Caco-2 (cell line): Measurements from ENCODE around the gene CBX7. TPM values are rescaled to one million over a fixed set of nuclear protein-coding genes. Genes with fewer than 3 reads are reported as not detected.
A peak's percentile ranks its signal among the peaks of the same experiment; 100 is the strongest.

Source experiments
- BruUV-seq: library from RNA; stranded (reverse); fragments of 400-500 nt; replicated peaks from 2 replicates; lab custom pipeline; 2021; lab: Mats Ljungman, UMichigan
- CTCF ChIA-PET: fragments of 300-600 bp; sonication (Branson Sonifier 250); formaldehyde crosslinking; loops from one replicate; lab custom pipeline; 2022; ENCODE audit warnings: antibody characterized with exemption; lab: Charles Lee
- POLR2A ChIA-PET: fragments of 300-600 bp; sonication (Branson Sonifier 250); formaldehyde crosslinking; loops from one replicate; lab custom pipeline; 2022; ENCODE audit warnings: antibody characterized with exemption; lab: Charles Lee
- DNase-seq, 2 experiments: peaks; one replicate each; pipeline versions ENCODE4 v3.0.0 to v3.0.0-alpha.2; 2020 to 2022
- H3K27me3 ChIP-seq: replicated peaks from 2 replicates; pipeline ENCODE4 v1.6.0; 2011; ENCODE audit warnings: low read length; ENCODE audit not compliant: control insufficient read depth, insufficient read depth
- H3K36me3 ChIP-seq: 2 replicates; pipeline ENCODE4 v1.5.1; 2011; ENCODE audit warnings: low read length; ENCODE audit not compliant: control insufficient read depth, insufficient read depth
- H3K4me1 ChIP-seq: fragments of 250-450 bp; sonication (Bioruptor Pico); 2 replicates; pipeline ENCODE4 v1.5.1; 2020; ENCODE audit warnings: mild to moderate bottlenecking
- H3K4me3 ChIP-seq: 2 replicates; pipeline ENCODE4 v1.5.1; 2011; ENCODE audit warnings: low read depth, mild to moderate bottlenecking, control low read depth, low read length
- H3K9me3 ChIP-seq: fragments of 250-450 bp; sonication (Bioruptor Pico); 2 replicates; pipeline ENCODE4 v1.5.1; 2020; ENCODE audit warnings: mild to moderate bottlenecking, moderate library complexity
- H3K27ac Mint-ChIP-seq: one replicate; pipeline ENCODE4 v1.8.0; 2022; ENCODE audit warnings: mixed read lengths; ENCODE audit not compliant: unreplicated experiment
- H3K27me3 Mint-ChIP-seq: one replicate; pipeline ENCODE4 v1.8.0; 2022; ENCODE audit warnings: mixed read lengths; ENCODE audit not compliant: insufficient read depth, unreplicated experiment
- H3K36me3 Mint-ChIP-seq: one replicate; pipeline ENCODE4 v1.8.0; 2022; ENCODE audit warnings: mild to moderate bottlenecking, mixed read lengths; ENCODE audit not compliant: insufficient read depth, unreplicated experiment
- H3K4me1 Mint-ChIP-seq: one replicate; pipeline ENCODE4 v1.8.0; 2022; ENCODE audit warnings: low read depth, mixed read lengths; ENCODE audit not compliant: unreplicated experiment
- H3K4me3 Mint-ChIP-seq: one replicate; pipeline ENCODE4 v1.8.0; 2022; ENCODE audit warnings: mild to moderate bottlenecking, moderate library complexity, mixed read lengths; ENCODE audit not compliant: unreplicated experiment
- H3K9me3 Mint-ChIP-seq: one replicate; pipeline ENCODE4 v1.8.0; 2022; ENCODE audit warnings: mixed read lengths; ENCODE audit not compliant: unreplicated experiment
- intact Hi-C: fragments of 100-400 bp; cut with micrococcal nuclease; formaldehyde crosslinking; loops from one replicate; pipeline ENCODE4 v1.10.0; 2022; ENCODE audit not compliant: unreplicated experiment
- total RNA-seq: library from RNA; stranded (reverse); gene quantifications from 2 replicates; pipeline ENCODE4 v1.2.3, GENCODE V29; 2022
- TF ChIP-seq, protein P1 (sequence below), 2 experiments: fragments of 200-600 bp in 1 of 2; IDR thresholded peaks; 1 replicate in 1 of 2; 2 replicates in 1 of 2; pipeline versions ENCODE4 v1.5.1 to v1.8.0; 2011 to 2022; ENCODE audit warnings: antibody characterized with exemption in 1 of 2, control low read depth in 1 of 2, inconsistent platforms in 1 of 2, low read depth in 1 of 2, low read length in 1 of 2, mild to moderate bottlenecking in 1 of 2, moderate library complexity in 1 of 2; ENCODE audit not compliant: insufficient read depth in 1 of 2, severe bottlenecking in 1 of 2, unreplicated experiment in 1 of 2

CBX7 gene
- total RNA-seq, 1 experiment from 2014 or later, result 4.4 TPM

DNA sequence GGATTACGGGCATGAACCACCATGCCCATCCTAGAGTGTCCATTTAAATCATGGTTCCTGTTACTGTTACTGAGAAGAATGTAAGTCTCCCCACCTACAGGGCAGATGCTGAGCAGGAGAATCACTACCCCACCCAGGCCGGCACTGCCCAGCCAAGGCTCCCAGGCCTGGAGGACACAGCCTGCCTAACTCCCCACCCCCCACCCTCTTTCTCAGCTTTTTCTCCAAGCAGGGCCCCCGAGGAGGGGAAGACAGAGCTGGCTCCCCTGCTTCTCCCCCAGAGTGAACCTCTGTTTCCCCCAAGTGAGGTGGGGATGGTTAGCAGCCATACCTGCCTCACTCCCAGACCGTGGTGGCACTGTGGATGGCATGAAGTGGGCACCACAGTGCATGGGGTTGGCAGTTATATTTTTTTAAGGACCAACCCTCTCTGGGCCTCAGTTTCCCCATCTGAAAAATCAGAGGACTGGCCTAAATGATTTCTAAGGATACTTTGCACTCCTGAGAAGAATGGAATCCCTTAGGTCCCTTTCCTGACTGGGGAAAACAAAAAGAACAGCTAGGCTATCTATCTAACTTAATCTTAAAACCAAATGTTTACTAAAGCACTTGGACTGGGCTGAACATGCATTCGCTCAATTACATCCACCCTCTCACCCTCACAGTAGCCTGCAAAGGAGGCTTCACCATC is 5.0 kb downstream of the CBX7 start:
- intact Hi-C loops, result no loop called here
- no peak overlapping the region for H3K4me3 Mint-ChIP-seq
- Histone ChIP-seq H3K36me3 (no peaks in the 10 kb centered on the region), H3K4me3 (no peak overlapping the region), H3K4me1 (peaks cover 14% of the 10 kb centered on the region; the same call in 1 of the 2 replicates), H3K27me3 (no peaks in the 10 kb centered on the region), H3K9me3 (no peaks in the 10 kb centered on the region)
- peak in 1 of 2 experiments; percentile 13 for DNase-seq
- no peaks in the 10 kb centered on the region for H3K9me3 Mint-ChIP-seq
- TF ChIP-seq, protein P1, sequence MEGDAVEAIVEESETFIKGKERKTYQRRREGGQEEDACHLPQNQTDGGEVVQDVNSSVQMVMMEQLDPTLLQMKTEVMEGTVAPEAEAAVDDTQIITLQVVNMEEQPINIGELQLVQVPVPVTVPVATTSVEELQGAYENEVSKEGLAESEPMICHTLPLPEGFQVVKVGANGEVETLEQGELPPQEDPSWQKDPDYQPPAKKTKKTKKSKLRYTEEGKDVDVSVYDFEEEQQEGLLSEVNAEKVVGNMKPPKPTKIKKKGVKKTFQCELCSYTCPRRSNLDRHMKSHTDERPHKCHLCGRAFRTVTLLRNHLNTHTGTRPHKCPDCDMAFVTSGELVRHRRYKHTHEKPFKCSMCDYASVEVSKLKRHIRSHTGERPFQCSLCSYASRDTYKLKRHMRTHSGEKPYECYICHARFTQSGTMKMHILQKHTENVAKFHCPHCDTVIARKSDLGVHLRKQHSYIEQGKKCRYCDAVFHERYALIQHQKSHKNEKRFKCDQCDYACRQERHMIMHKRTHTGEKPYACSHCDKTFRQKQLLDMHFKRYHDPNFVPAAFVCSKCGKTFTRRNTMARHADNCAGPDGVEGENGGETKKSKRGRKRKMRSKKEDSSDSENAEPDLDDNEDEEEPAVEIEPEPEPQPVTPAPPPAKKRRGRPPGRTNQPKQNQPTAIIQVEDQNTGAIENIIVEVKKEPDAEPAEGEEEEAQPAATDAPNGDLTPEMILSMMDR (IDR thresholded peaks at IDR 0.05; ENCODE audit: insufficient read depth in 1 of 2, low read depth in 1 of 2, low read length in 1 of 2, severe bottlenecking in 1 of 2, unreplicated experiment in 1 of 2), result no peak
- no peaks in the 10 kb centered on the region for H3K27me3 Mint-ChIP-seq
- H3K27ac Mint-ChIP-seq, result no peak overlapping the region
- ChIA-PET POLR2A (interaction anchor here (0.9 kb wide), 1 partner anchor 304 kb away, joined by 3 read pairs; no protein-coding TSS in a partner anchor), CTCF (no interaction called here)
- H3K4me1 Mint-ChIP-seq, result no peaks in the 10 kb centered on the region
- H3K36me3 Mint-ChIP-seq, result no peaks in the 10 kb centered on the region
- no TSS peak for BruUV-seq

DNA sequence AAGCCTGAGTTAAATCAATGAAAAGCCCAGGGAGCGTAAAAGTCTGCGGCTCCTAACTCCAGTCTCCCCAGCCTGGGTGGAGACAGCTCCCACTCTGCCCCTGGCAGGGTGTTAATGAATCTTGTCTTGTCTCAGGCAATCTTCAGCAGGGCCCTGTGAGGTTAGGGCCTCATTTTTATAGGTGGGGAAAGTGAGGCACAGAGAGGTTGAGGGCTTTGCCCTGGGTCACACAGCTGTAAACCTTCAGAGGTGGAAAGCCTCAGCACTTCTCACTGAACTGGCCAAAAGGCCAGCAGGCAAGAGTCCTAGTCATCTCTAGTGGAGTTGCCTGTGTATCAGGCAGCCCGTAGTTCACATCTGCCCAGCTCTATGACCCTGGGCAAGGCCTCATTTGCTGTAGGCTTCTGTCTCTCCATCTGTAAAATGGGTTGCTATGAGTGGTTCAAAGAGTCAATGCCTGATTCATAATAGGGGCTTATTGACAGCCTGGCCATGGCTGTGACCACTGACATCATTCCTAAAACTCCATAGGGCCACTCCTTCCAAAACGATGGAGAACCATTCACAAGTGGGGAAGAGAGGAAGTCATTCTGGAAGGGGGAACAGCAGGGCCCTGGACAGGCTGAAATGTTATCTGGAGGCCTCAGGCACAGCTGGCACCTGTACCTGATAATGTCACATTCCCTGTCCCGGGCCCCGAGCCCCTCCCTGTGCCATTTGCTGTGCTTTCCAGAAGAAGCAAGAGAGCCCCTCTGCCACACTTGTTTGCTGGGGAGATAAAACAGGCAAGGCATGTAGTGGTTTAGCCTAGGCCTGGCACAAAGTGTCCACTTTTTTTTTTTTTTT is 6.0 kb downstream of the CBX7 start:
- CTCF ChIA-PET, result no interaction called here
- H3K27me3 Mint-ChIP-seq, result no peaks in the 10 kb centered on the region
- DNase-seq, result no peak
- no peaks in the 10 kb centered on the region for H3K36me3 ChIP-seq
- no peaks in the 10 kb centered on the region for H3K36me3 Mint-ChIP-seq
- no peaks in the 10 kb centered on the region for H3K4me1 Mint-ChIP-seq
- TF ChIP-seq, protein P1 (IDR thresholded peaks at IDR 0.05; ENCODE audit: insufficient read depth in 1 of 2, low read depth in 1 of 2, low read length in 1 of 2, severe bottlenecking in 1 of 2, unreplicated experiment in 1 of 2), result no peak
- H3K9me3 ChIP-seq, result no peaks in the 10 kb centered on the region
- H3K4me1 ChIP-seq, result peaks cover 11% of the 10 kb centered on the region; the same call in 1 of the 2 replicates
- no TSS peak for BruUV-seq
- H3K4me3 Mint-ChIP-seq, result peak overlapping the region; percentile 71
- POLR2A ChIA-PET, result no interaction called here
- H3K27ac Mint-ChIP-seq, result no peak overlapping the region
- no peaks in the 10 kb centered on the region for H3K9me3 Mint-ChIP-seq
- no peaks in the 10 kb centered on the region for H3K27me3 ChIP-seq
- H3K4me3 ChIP-seq, result peak overlapping the region; percentile 50
- intact Hi-C loops, result no loop called here

DNA sequence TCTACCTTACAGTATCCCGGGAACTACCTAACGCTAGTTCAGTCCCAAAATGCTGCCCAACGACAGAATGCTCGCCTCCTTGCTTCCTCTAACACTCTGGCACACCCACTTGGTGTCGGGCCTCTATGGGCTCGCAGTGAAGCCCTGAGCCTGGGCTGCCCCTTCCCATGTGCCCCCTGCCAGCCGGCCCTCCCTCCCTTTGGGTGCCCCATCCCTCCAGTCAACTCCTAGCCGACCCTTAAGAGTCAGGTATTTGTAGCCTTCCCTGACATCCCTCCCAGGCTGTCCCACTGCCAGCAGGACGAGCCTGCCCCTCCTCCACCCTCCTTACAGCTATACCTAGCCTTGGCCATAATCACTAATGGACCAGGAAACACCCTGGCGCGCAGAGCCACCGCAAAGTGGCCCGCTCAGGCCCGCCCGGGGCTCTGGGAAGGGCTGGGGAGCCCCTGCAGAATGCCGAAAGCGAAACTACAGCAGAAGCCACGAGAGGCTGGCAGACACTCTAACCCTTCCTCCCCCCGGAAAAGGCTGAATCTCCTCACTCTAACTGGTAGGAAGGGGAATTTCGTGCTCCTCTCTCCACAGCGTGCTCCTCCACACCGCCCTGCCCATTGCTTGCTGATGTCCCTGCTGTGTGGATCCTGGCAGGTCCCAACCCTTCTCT is 8.2 kb downstream of the CBX7 start:
- H3K9me3 ChIP-seq, result no peaks in the 10 kb centered on the region
- Mint-ChIP-seq H3K36me3 (no peaks in the 10 kb centered on the region), H3K4me1 (no peaks in the 10 kb centered on the region), H3K27ac (no peak overlapping the region), H3K4me3 (peak overlapping the region; percentile 67), H3K27me3 (no peaks in the 10 kb centered on the region), H3K9me3 (no peaks in the 10 kb centered on the region)
- no peak overlapping the region for H3K4me3 ChIP-seq
- H3K27me3 ChIP-seq, result no peaks in the 10 kb centered on the region
- peaks cover 11% of the 10 kb centered on the region; the same call in 1 of the 2 replicates for H3K4me1 ChIP-seq
- ChIA-PET CTCF (no interaction called here), POLR2A (no interaction called here)
- intact Hi-C loops, result no loop called here
- BruUV-seq, result no TSS peak
- TF ChIP-seq, protein P1 (IDR thresholded peaks at IDR 0.05; ENCODE audit: insufficient read depth in 1 of 2, low read depth in 1 of 2, low read length in 1 of 2, severe bottlenecking in 1 of 2, unreplicated experiment in 1 of 2), result no peak
- H3K36me3 ChIP-seq, result no peaks in the 10 kb centered on the region
- no peak for DNase-seq
